Posterior cingulate gyrus (tissue), 11 donors: ENCODE measurements around the gene ALDH3A1.

Experiments used
- DNase-seq, 10 donors: peaks; one replicate each; pipeline versions ENCODE4 v3.0.0 to v3.0.0-alpha.2; 2020 to 2021; ENCODE audit warnings: mixed read lengths in 3 of 10
- intact Hi-C: fragments of 100-400 bp; cut with DNase I; formaldehyde crosslinking; loops from one replicate; pipeline ENCODE4 v1.15.1; 2023

ALDH3A1 gene

GRCh38 chr17:19724501-19725420 lies 23.3 kb downstream of the ALDH3A1 start:
- intact Hi-C loops, result no loop called here
- DNase-seq, result peak in 8 of 10 donors; percentile 15 to 92 (median 42)

- intact Hi-C loops, result no loop called here
Observed at GRCh38 chr17:19723964-19724363, 24.1 kb downstream of the ALDH3A1 start.

GRCh38 chr17:19720631-19721426 lies 27.3 kb downstream of the ALDH3A1 start:
- intact Hi-C loops, result no loop called here
- peak in 3 of 10 donors; percentile 12 to 29 (median 29) for DNase-seq

More at GRCh38 chr17:19723964-19724363, 24.1 kb downstream of the ALDH3A1 start:
- peak in 3 of 10 donors; percentile 16 to 57 (median 37) for DNase-seq

- intact Hi-C loops, result no loop called here
Observed at GRCh38 chr17:19720210-19720475, 28.0 kb downstream of the ALDH3A1 start.

GRCh38 chr17:19719355-19720209 lies 28.5 kb downstream of the ALDH3A1 start:
- peak in 1 of 10 donors; percentile 63 for DNase-seq
- intact Hi-C loops, result loop anchor here (10.0 kb wide), 1 partner anchor 55 kb away; no protein-coding TSS in a partner anchor

More at GRCh38 chr17:19720210-19720475, 28.0 kb downstream of the ALDH3A1 start:
- DNase-seq, result peak in 1 of 10 donors; percentile 50

- intact Hi-C loops, result loop anchor here (10.0 kb wide), 1 partner anchor 54 kb away; no protein-coding TSS in a partner anchor
- DNase-seq, result peak in 1 of 10 donors; percentile 56
Observed at GRCh38 chr17:19718613-19719354, 29.3 kb downstream of the ALDH3A1 start.

GRCh38 chr17:19718041-19718612 lies 30.0 kb downstream of the ALDH3A1 start:
- intact Hi-C loops, result loop anchor here (10.0 kb wide), 1 partner anchor 53 kb away; no protein-coding TSS in a partner anchor
- peak in 1 of 10 donors; percentile 59 for DNase-seq

GRCh38 chr17:19717411-19717908 lies 30.6 kb downstream of the ALDH3A1 start:
- intact Hi-C loops, result loop anchor here (10.0 kb wide), 1 partner anchor 53 kb away; no protein-coding TSS in a partner anchor
- DNase-seq, result peak in 1 of 10 donors; percentile 55

- peak in 1 of 10 donors; percentile 60 for DNase-seq
- intact Hi-C loops, result loop anchor here (10.0 kb wide), 1 partner anchor 52 kb away; no protein-coding TSS in a partner anchor
Observed at GRCh38 chr17:19717031-19717360, 31.1 kb downstream of the ALDH3A1 start.

- intact Hi-C loops, result loop anchor here (10.0 kb wide), 1 partner anchor 52 kb away; no protein-coding TSS in a partner anchor
- DNase-seq, result peak in 2 of 10 donors; percentile 77 to 80
Observed at GRCh38 chr17:19716108-19717030, 31.7 kb downstream of the ALDH3A1 start, which contains the start of gene SLC47A2. SLC47A2 (minus strand) TSS chr17:19716584; CDS start chr17:19716555, 29 bp downstream.

GRCh38 chr17:19714542-19715411 lies 33.3 kb downstream of the ALDH3A1 start:
- intact Hi-C loops, result loop anchor here (10.0 kb wide), 1 partner anchor 50 kb away; no protein-coding TSS in a partner anchor
- peak in 1 of 10 donors; percentile 80 for DNase-seq

- intact Hi-C loops, result loop anchor here (10.0 kb wide), 1 partner anchor 49 kb away; no protein-coding TSS in a partner anchor
- DNase-seq, result no peak
Observed at GRCh38 chr17:19713901-19714361, 34.2 kb downstream of the ALDH3A1 start.

GRCh38 chr17:19713462-19713861 lies 34.6 kb downstream of the ALDH3A1 start:
- DNase-seq, result no peak
- intact Hi-C loops, result loop anchor here (10.0 kb wide), 1 partner anchor 49 kb away; no protein-coding TSS in a partner anchor

GRCh38 chr17:19712436-19713004 lies 35.6 kb downstream of the ALDH3A1 start:
- intact Hi-C loops, result loop anchor here (10.0 kb wide), 1 partner anchor 48 kb away; no protein-coding TSS in a partner anchor
- no peak for DNase-seq

- peak in 1 of 10 donors; percentile 55 for DNase-seq
- intact Hi-C loops, result loop anchor here (10.0 kb wide), 1 partner anchor 45 kb away; no protein-coding TSS in a partner anchor
Observed at GRCh38 chr17:19709841-19710240, 38.3 kb downstream of the ALDH3A1 start.
